ENCODE results near the gene CREG1. TPM values are rescaled to one million over a fixed set of nuclear protein-coding genes. Genes with fewer than 3 reads are reported as not detected.

Gene CREG1
- total RNA-seq, 1 experiment from 2014 or later: 63.9 TPM

GRCh38 chr1:167507719-167508118 lies 45.8 kb downstream of the CREG1 start:
- Histone ChIP-seq H3K4me2 (ENCODE audit: low read length) (no peak overlapping the region), H3K36me3 (ENCODE audit: low read depth, low read length) (no peaks in the 10 kb centered on the region), H3K27ac (ENCODE audit: low read length) (no peak overlapping the region), H3K9me2 (replicated peaks; ENCODE audit: low read length) (no peaks in the 10 kb centered on the region), H2AFZ (ENCODE audit: low read length) (no peak overlapping the region), H3K9me3 (ENCODE audit: low read length) (no peaks in the 10 kb centered on the region), H3K27me3 (ENCODE audit: low read length) (peaks cover 30% of the 10 kb centered on the region), H4K20me1 (ENCODE audit: low read length) (no peaks in the 10 kb centered on the region), H3K9ac (ENCODE audit: low read length) (no peak overlapping the region), H3K4me1 (ENCODE audit: insufficient read depth, low read length) (no peaks in the 10 kb centered on the region), H3F3A (ENCODE audit: low read length, unreplicated experiment) (no peaks in the 10 kb centered on the region), H3K79me2 (ENCODE audit: low read length) (no peaks in the 10 kb centered on the region), H3K4me3 (ENCODE audit: low read length) (no peak overlapping the region)
- DNase-seq (no peak), ATAC-seq (no peak)
- ChIA-PET POLR2A (ENCODE audit: unreplicated experiment) (no interaction called here), CTCF (interaction anchor here (0.6 kb wide), 1 partner anchor 1582 kb away, joined by 9 read pairs; no protein-coding TSS in a partner anchor)
- TF ChIP-seq EZH2 (IDR thresholded peaks at IDR 0.05; ENCODE audit: low read length, unreplicated experiment) (no peak), EZH2phosphoT487 (IDR thresholded peaks at IDR 0.05; ENCODE audit: borderline replicate concordance, low read length) (no peak), CTCF (conservative IDR thresholded peaks at IDR 0.05; ENCODE audit: low read depth, low read length) (no peak)
- intact Hi-C loops (cut with micrococcal nuclease): no loop called here
- BruUV-seq (replicated peaks): no TSS peak

GRCh38 chr1:167504467-167504827 lies 49.1 kb downstream of the CREG1 start:
- Histone ChIP-seq H3K9ac (ENCODE audit: low read length) (no peak overlapping the region), H3K79me2 (ENCODE audit: low read length) (no peaks in the 10 kb centered on the region), H3K9me2 (replicated peaks; ENCODE audit: low read length) (no peaks in the 10 kb centered on the region), H3K4me3 (ENCODE audit: low read length) (no peak overlapping the region), H3K36me3 (ENCODE audit: low read depth, low read length) (no peaks in the 10 kb centered on the region), H3K27ac (ENCODE audit: low read length) (no peak overlapping the region), H3K27me3 (ENCODE audit: low read length) (peaks cover 46% of the 10 kb centered on the region), H3K9me3 (ENCODE audit: low read length) (no peaks in the 10 kb centered on the region), H2AFZ (ENCODE audit: low read length) (no peak overlapping the region), H3K4me2 (ENCODE audit: low read length) (no peak overlapping the region), H4K20me1 (ENCODE audit: low read length) (no peaks in the 10 kb centered on the region), H3K4me1 (ENCODE audit: insufficient read depth, low read length) (no peaks in the 10 kb centered on the region), H3F3A (ENCODE audit: low read length, unreplicated experiment) (no peaks in the 10 kb centered on the region)
- intact Hi-C loops (cut with micrococcal nuclease): no loop called here
- no TSS peak for BruUV-seq (replicated peaks)
- CTCF ChIA-PET: no interaction called here
- POLR2A ChIA-PET (ENCODE audit: unreplicated experiment): no interaction called here
- DNase-seq: no peak
- TF ChIP-seq EZH2phosphoT487 (IDR thresholded peaks at IDR 0.05; ENCODE audit: borderline replicate concordance, low read length): no peak
- no peak for TF ChIP-seq CTCF (conservative IDR thresholded peaks at IDR 0.05; ENCODE audit: low read depth, low read length)
- no peak for TF ChIP-seq EZH2 (IDR thresholded peaks at IDR 0.05; ENCODE audit: low read length, unreplicated experiment)
- no peak for ATAC-seq

GRCh38 chr1:167503626-167504466 lies 49.7 kb downstream of the CREG1 start:
- H3K4me1 ChIP-seq (ENCODE audit: insufficient read depth, low read length): no peaks in the 10 kb centered on the region
- no TSS peak for BruUV-seq (replicated peaks)
- H3K4me3 ChIP-seq (ENCODE audit: low read length): no peak overlapping the region
- no peak overlapping the region for H3K27ac ChIP-seq (ENCODE audit: low read length)
- no peaks in the 10 kb centered on the region for H4K20me1 ChIP-seq (ENCODE audit: low read length)
- intact Hi-C loops (cut with micrococcal nuclease): no loop called here
- POLR2A ChIA-PET (ENCODE audit: unreplicated experiment): no interaction called here
- no peak overlapping the region for H3K4me2 ChIP-seq (ENCODE audit: low read length)
- TF ChIP-seq EZH2 (IDR thresholded peaks at IDR 0.05; ENCODE audit: low read length, unreplicated experiment): no peak
- no peak for TF ChIP-seq CTCF (conservative IDR thresholded peaks at IDR 0.05; ENCODE audit: low read depth, low read length)
- no peak for TF ChIP-seq EZH2phosphoT487 (IDR thresholded peaks at IDR 0.05; ENCODE audit: borderline replicate concordance, low read length)
- peaks cover 52% of the 10 kb centered on the region for H3K27me3 ChIP-seq (ENCODE audit: low read length)
- H2AFZ ChIP-seq (ENCODE audit: low read length): no peak overlapping the region
- no peaks in the 10 kb centered on the region for H3F3A ChIP-seq (ENCODE audit: low read length, unreplicated experiment)
- H3K9me3 ChIP-seq (ENCODE audit: low read length): no peaks in the 10 kb centered on the region
- H3K36me3 ChIP-seq (ENCODE audit: low read depth, low read length): no peaks in the 10 kb centered on the region
- DNase-seq (no peak), ATAC-seq (no peak)
- CTCF ChIA-PET: no interaction called here
- no peaks in the 10 kb centered on the region for H3K79me2 ChIP-seq (ENCODE audit: low read length)
- H3K9ac ChIP-seq (ENCODE audit: low read length): no peak overlapping the region
- H3K9me2 ChIP-seq (replicated peaks; ENCODE audit: low read length): no peaks in the 10 kb centered on the region

Measured in PC-3 (cell line).